ENCODE data around the gene CSF2. TPM values are rescaled to one million over a fixed set of nuclear protein-coding genes. Genes with fewer than 3 reads are reported as not detected.

Gene CSF2
- total RNA-seq, 2 experiments from 2014 or later = 61.5 to 64.1 TPM

DNA sequence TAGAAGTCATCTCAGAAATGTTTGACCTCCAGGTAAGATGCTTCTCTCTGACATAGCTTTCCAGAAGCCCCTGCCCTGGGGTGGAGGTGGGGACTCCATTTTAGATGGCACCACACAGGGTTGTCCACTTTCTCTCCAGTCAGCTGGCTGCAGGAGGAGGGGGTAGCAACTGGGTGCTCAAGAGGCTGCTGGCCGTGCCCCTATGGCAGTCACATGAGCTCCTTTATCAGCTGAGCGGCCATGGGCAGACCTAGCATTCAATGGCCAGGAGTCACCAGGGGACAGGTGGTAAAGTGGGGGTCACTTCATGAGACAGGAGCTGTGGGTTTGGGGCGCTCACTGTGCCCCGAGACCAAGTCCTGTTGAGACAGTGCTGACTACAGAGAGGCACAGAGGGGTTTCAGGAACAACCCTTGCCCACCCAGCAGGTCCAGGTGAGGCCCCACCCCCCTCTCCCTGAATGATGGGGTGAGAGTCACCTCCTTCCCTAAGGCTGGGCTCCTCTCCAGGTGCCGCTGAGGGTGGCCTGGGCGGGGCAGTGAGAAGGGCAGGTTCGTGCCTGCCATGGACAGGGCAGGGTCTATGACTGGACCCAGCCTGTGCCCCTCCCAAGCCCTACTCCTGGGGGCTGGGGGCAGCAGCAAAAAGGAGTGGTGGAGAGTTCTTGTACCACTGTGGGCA is 642 bp downstream of the CSF2 start:
- peaks cover 20% of the 10 kb centered on the region for H3K36me3 Mint-ChIP-seq (ENCODE audit: low read depth)
- no peaks in the 10 kb centered on the region for H3K27me3 Mint-ChIP-seq
- no peak for DNase-seq
- ChIA-PET CTCF (interaction anchor here (1.6 to 4.0 kb wide), 3 partner anchors 9 to 164 kb away, joined by 7 to 10 read pairs (median 7); no protein-coding TSS in a partner anchor), POLR2A (interaction anchor here (0.6 to 2.1 kb wide), 6 partner anchors 12 to 55 kb away, joined by 3 to 4 read pairs (median 3); no protein-coding TSS in a partner anchor)
- peaks cover 68% of the 10 kb centered on the region for H3K4me1 Mint-ChIP-seq (ENCODE audit: low read depth)
- H3K27ac Mint-ChIP-seq = peak overlapping the region; percentile 80
- TF ChIP-seq, protein P1, sequence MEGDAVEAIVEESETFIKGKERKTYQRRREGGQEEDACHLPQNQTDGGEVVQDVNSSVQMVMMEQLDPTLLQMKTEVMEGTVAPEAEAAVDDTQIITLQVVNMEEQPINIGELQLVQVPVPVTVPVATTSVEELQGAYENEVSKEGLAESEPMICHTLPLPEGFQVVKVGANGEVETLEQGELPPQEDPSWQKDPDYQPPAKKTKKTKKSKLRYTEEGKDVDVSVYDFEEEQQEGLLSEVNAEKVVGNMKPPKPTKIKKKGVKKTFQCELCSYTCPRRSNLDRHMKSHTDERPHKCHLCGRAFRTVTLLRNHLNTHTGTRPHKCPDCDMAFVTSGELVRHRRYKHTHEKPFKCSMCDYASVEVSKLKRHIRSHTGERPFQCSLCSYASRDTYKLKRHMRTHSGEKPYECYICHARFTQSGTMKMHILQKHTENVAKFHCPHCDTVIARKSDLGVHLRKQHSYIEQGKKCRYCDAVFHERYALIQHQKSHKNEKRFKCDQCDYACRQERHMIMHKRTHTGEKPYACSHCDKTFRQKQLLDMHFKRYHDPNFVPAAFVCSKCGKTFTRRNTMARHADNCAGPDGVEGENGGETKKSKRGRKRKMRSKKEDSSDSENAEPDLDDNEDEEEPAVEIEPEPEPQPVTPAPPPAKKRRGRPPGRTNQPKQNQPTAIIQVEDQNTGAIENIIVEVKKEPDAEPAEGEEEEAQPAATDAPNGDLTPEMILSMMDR (IDR thresholded peaks at IDR 0.05) = no peak
- H3K4me3 Mint-ChIP-seq = peak overlapping the region; percentile 74
- no peaks in the 10 kb centered on the region for H3K9me3 Mint-ChIP-seq
- intact Hi-C loops (cut with micrococcal nuclease) = loop anchor here (2.0 to 5.0 kb wide), 2 partner anchors 25 to 38 kb away; no protein-coding TSS in a partner anchor
- ATAC-seq = no peak

DNA sequence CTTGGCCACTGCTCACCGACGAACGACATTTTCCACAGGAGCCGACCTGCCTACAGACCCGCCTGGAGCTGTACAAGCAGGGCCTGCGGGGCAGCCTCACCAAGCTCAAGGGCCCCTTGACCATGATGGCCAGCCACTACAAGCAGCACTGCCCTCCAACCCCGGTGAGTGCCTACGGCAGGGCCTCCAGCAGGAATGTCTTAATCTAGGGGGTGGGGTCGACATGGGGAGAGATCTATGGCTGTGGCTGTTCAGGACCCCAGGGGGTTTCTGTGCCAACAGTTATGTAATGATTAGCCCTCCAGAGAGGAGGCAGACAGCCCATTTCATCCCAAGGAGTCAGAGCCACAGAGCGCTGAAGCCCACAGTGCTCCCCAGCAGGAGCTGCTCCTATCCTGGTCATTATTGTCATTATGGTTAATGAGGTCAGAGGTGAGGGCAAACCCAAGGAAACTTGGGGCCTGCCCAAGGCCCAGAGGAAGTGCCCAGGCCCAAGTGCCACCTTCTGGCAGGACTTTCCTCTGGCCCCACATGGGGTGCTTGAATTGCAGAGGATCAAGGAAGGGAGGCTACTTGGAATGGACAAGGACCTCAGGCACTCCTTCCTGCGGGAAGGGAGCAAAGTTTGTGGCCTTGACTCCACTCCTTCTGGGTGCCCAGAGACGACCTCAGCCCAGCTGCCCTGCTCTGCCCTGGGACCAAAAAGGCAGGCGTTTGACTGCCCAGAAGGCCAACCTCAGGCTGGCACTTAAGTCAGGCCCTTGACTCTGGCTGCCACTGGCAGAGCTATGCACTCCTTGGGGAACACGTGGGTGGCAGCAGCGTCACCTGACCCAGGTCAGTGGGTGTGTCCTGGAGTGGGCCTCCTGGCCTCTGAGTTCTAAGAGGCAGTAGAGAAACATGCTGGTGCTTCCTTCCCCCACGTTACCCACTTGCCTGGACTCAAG is 1.5 kb downstream of the CSF2 start:
- intact Hi-C loops (cut with micrococcal nuclease) = loop anchor here (2.0 to 5.0 kb wide), 2 partner anchors 24 to 37 kb away; no protein-coding TSS in a partner anchor
- Mint-ChIP-seq H3K4me3 (peak overlapping the region; percentile 74), H3K27ac (peak overlapping the region; percentile 80), H3K4me1 (ENCODE audit: low read depth) (peaks cover 68% of the 10 kb centered on the region), H3K36me3 (ENCODE audit: low read depth) (peaks cover 20% of the 10 kb centered on the region), H3K9me3 (no peaks in the 10 kb centered on the region), H3K27me3 (no peaks in the 10 kb centered on the region)
- ATAC-seq (peak; percentile 50), DNase-seq (peak; percentile 78)
- CTCF ChIA-PET = interaction anchor here (0.8 to 4.0 kb wide), 5 partner anchors 10 to 163 kb away, joined by 3 to 10 read pairs (median 7); no protein-coding TSS in a partner anchor
- POLR2A ChIA-PET = interaction anchor here (0.6 to 2.1 kb wide), 2 partner anchors 55 to 88 kb away, joined by 3 to 4 read pairs; no protein-coding TSS in a partner anchor
- TF ChIP-seq, protein P1 (IDR thresholded peaks at IDR 0.05) = no peak

DNA sequence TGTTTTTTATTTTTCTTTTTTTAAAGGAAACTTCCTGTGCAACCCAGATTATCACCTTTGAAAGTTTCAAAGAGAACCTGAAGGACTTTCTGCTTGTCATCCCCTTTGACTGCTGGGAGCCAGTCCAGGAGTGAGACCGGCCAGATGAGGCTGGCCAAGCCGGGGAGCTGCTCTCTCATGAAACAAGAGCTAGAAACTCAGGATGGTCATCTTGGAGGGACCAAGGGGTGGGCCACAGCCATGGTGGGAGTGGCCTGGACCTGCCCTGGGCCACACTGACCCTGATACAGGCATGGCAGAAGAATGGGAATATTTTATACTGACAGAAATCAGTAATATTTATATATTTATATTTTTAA is 2.1 kb downstream of the CSF2 start:
- no peaks in the 10 kb centered on the region for H3K27me3 Mint-ChIP-seq
- TF ChIP-seq, protein P1 (IDR thresholded peaks at IDR 0.05) = no peak
- CTCF ChIA-PET = interaction anchor here (1.0 kb wide), 1 partner anchor 11 kb away, joined by 4 read pairs; no protein-coding TSS in a partner anchor
- intact Hi-C loops (cut with micrococcal nuclease) = loop anchor here (2.0 kb wide), 1 partner anchor 23 kb away; no protein-coding TSS in a partner anchor
- H3K36me3 Mint-ChIP-seq (ENCODE audit: low read depth) = peaks cover 20% of the 10 kb centered on the region
- peak overlapping the region; percentile 74 for H3K4me3 Mint-ChIP-seq
- H3K9me3 Mint-ChIP-seq = no peaks in the 10 kb centered on the region
- ATAC-seq (no peak), DNase-seq (no peak)
- peak overlapping the region; percentile 80 for H3K27ac Mint-ChIP-seq
- POLR2A ChIA-PET = no interaction called here
- H3K4me1 Mint-ChIP-seq (ENCODE audit: low read depth) = peaks cover 63% of the 10 kb centered on the region

DNA sequence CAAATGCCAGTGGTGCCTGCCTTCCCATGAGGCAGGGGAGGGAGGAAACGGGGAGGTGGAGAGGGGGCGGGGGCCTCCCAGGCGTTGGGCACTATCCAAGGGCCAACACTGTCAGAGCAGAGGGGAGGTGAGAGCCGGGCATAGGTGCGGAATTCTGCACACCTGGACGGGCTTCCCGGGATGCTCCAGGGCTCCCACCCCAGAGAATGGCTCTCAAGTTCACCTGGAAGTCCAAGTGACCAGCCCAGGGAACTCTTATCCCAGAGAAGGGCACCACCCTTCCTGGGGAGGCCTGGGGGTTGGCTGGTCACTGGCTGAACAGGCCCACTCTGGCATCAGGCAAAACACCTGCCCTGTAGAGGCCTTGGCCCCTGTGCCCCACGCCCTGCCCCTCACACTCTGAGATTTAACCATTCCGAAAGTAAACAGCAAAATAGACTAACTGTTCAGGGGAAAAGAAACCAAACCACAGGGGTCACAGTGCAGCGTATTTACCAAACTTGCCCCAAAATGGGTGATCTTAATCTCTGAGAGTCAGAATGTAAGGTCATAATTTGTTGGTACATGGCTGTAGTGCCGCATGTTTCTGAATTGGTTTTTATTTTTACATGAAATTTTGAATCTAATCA is 2.7 kb downstream of the CSF2 start:
- no peaks in the 10 kb centered on the region for H3K27me3 Mint-ChIP-seq
- POLR2A ChIA-PET = no interaction called here
- H3K36me3 Mint-ChIP-seq (ENCODE audit: low read depth) = peaks cover 20% of the 10 kb centered on the region
- peak overlapping the region; percentile 44 for H3K27ac Mint-ChIP-seq
- TF ChIP-seq, protein P1 (IDR thresholded peaks at IDR 0.05) = no peak
- H3K4me3 Mint-ChIP-seq = peak overlapping the region; percentile 74
- ATAC-seq (peak; percentile 7), DNase-seq (peak; percentile 29)
- no peaks in the 10 kb centered on the region for H3K9me3 Mint-ChIP-seq
- CTCF ChIA-PET = interaction anchor here (1.0 kb wide), 1 partner anchor 12 kb away, joined by 4 read pairs; no protein-coding TSS in a partner anchor
- peaks cover 57% of the 10 kb centered on the region for H3K4me1 Mint-ChIP-seq (ENCODE audit: low read depth)
- intact Hi-C loops (cut with micrococcal nuclease) = no loop called here
